IMR-90 (cell line): Measurements from ENCODE around the gene GABARAPL2. TPM values are rescaled to one million over a fixed set of nuclear protein-coding genes. Genes with fewer than 3 reads are reported as not detected.

Experiments
- ATAC-seq: fragments of 200-7000 bp; cut with Tn5 transposase; 2 replicates; pipeline ENCODE4 v1.9.1; 2020; ENCODE audit warnings: low read depth, mild to moderate bottlenecking, moderate library complexity
- BruUV-seq: library from RNA; stranded (reverse); fragments of 400-500 nt; replicated peaks from 2 replicates; lab custom pipeline; 2021; lab: Mats Ljungman, UMichigan
- CTCF ChIA-PET: fragments of 300-600 bp; formaldehyde crosslinking; extraction: SDS; loops from one replicate; lab custom pipeline; 2021; ENCODE audit warnings: antibody characterized with exemption; lab: Yijun Ruan, JAX
- POLR2A ChIA-PET: fragments of 300-600 bp; sonication (Branson Sonifier 250); formaldehyde crosslinking; loops from one replicate; lab custom pipeline; 2022; ENCODE audit warnings: antibody characterized with exemption; ENCODE audit not compliant: unreplicated experiment; lab: Charles Lee
- DNase-seq: peaks from one replicate; pipeline ENCODE4 v3.0.0; 2013
- H2AFZ ChIP-seq: replicated peaks from 2 replicates; pipeline ENCODE3; 2013; ENCODE audit warnings: low read length, mild to moderate bottlenecking; ENCODE audit not compliant: poor library complexity
- H2AK5ac ChIP-seq: 2 replicates; pipeline ENCODE4 v1.6.1; 2013; ENCODE audit warnings: low read depth, low read length, inconsistent platforms
- H2AK9ac ChIP-seq: replicated peaks from 2 replicates; pipeline ENCODE3; 2013; ENCODE audit warnings: mild to moderate bottlenecking, low read depth, low read length, moderate library complexity; ENCODE audit not compliant: poor library complexity
- H2BK120ac ChIP-seq: 2 replicates; pipeline ENCODE4 v1.6.1; 2013; ENCODE audit warnings: low read depth, low read length, inconsistent platforms
- H2BK15ac ChIP-seq: 3 replicates; pipeline ENCODE4 v1.6.1; 2013; ENCODE audit warnings: low read depth, low read length, inconsistent platforms
- H2BK20ac ChIP-seq: 2 replicates; pipeline ENCODE4 v1.6.1; 2013; ENCODE audit warnings: low read depth, mild to moderate bottlenecking, inconsistent platforms, low read length, moderate library complexity
- H2BK5ac ChIP-seq: 2 replicates; pipeline ENCODE4 v1.6.1; 2013; ENCODE audit warnings: mild to moderate bottlenecking, low read depth, low read length, inconsistent platforms; ENCODE audit not compliant: poor library complexity, severe bottlenecking
- H3K14ac ChIP-seq: replicated peaks from 2 replicates; pipeline ENCODE4 v1.6.1; 2013; ENCODE audit warnings: low read depth, low read length, inconsistent platforms
- H3K18ac ChIP-seq: 2 replicates; pipeline ENCODE4 v1.6.1; 2013; ENCODE audit warnings: low read depth, low read length, control low read depth
- H3K23ac ChIP-seq: 2 replicates; pipeline ENCODE4 v1.6.1; 2013; ENCODE audit warnings: low read depth, low read length, inconsistent platforms
- H3K27ac ChIP-seq: 2 replicates; pipeline ENCODE4 v1.5.1; 2013; ENCODE audit warnings: mild to moderate bottlenecking, control low read depth, low read length; ENCODE audit not compliant: insufficient read depth
- H3K27me3 ChIP-seq: 2 replicates; pipeline ENCODE4 v1.6.1; 2013; ENCODE audit warnings: low read length; ENCODE audit not compliant: control insufficient read depth, insufficient read depth
- H3K36me3 ChIP-seq: 2 replicates; pipeline ENCODE4 v1.6.1; 2013; ENCODE audit warnings: low read length, mixed read lengths; ENCODE audit not compliant: control insufficient read depth, insufficient read depth
- H3K4ac ChIP-seq: 2 replicates; pipeline ENCODE4 v1.6.1; 2013; ENCODE audit warnings: low read depth, low read length, inconsistent platforms
- H3K4me1 ChIP-seq: 2 replicates; pipeline ENCODE4 v1.6.1; 2013; ENCODE audit warnings: low read length, mixed read lengths; ENCODE audit not compliant: control insufficient read depth, insufficient read depth
- H3K4me2 ChIP-seq: 2 replicates; pipeline ENCODE4 v1.6.1; 2013; ENCODE audit warnings: low read depth, mild to moderate bottlenecking, control low read depth, low read length, moderate library complexity
- H3K4me3 ChIP-seq: 2 replicates; pipeline ENCODE4 v1.5.1; 2013; ENCODE audit warnings: low read depth, mild to moderate bottlenecking, control low read depth, low read length, moderate library complexity; ENCODE audit not compliant: insufficient read depth
- H3K56ac ChIP-seq: 2 replicates; pipeline ENCODE4 v1.6.1; 2013; ENCODE audit warnings: low read length, inconsistent platforms; ENCODE audit not compliant: insufficient read depth; ENCODE audit errors: extremely low read depth
- H3K79me1 ChIP-seq, 2 experiments: 2 replicates each; pipeline ENCODE4 v1.6.1; 2013; ENCODE audit warnings: low read length in 2 of 2, inconsistent platforms in 1 of 2, low read depth in 1 of 2
- H3K9ac ChIP-seq: 2 replicates; pipeline ENCODE4 v1.6.1; 2013; ENCODE audit warnings: low read depth, low read length, control low read depth
- H3K9me1 ChIP-seq: 2 replicates; pipeline ENCODE4 v1.6.1; 2013; ENCODE audit warnings: low read length, inconsistent platforms; ENCODE audit not compliant: insufficient read depth
- H3K9me3 ChIP-seq: 2 replicates; pipeline ENCODE4 v1.6.1; 2013; ENCODE audit warnings: low read length; ENCODE audit not compliant: control insufficient read depth, insufficient read depth
- H4K20me1 ChIP-seq: 2 replicates; pipeline ENCODE4 v1.6.1; 2013; ENCODE audit warnings: low read length, inconsistent platforms; ENCODE audit not compliant: insufficient read depth
- H4K5ac ChIP-seq: 2 replicates; pipeline ENCODE4 v1.6.1; 2013; ENCODE audit warnings: mild to moderate bottlenecking, low read depth, low read length, control low read depth
- H4K8ac ChIP-seq, 2 experiments: 2 replicates each; pipeline ENCODE4 v1.6.1; 2013; ENCODE audit warnings: low read depth in 2 of 2, low read length in 2 of 2, control low read depth in 1 of 2, inconsistent platforms in 1 of 2
- H4K91ac ChIP-seq: 2 replicates; pipeline ENCODE4 v1.6.1; 2013; ENCODE audit warnings: low read depth, low read length, inconsistent platforms; ENCODE audit not compliant: insufficient read depth
- BHLHE40 ChIP-seq: fragments of 150-350 bp; IDR thresholded peaks from 2 replicates; pipeline ENCODE4 v1.6.1; 2016; ENCODE audit warnings: mild to moderate bottlenecking, low read depth, low read length
- CEBPB ChIP-seq: IDR thresholded peaks from 2 replicates; pipeline ENCODE4 v1.6.1; 2012; ENCODE audit warnings: low read depth, low read length, improper control_type of control experiment
- CHD1 ChIP-seq: IDR thresholded peaks from 2 replicates; pipeline ENCODE4 v1.6.1; 2012; ENCODE audit warnings: low read depth, low read length, improper control_type of control experiment
- CTCF ChIP-seq: conservative IDR thresholded peaks from 2 replicates; pipeline ENCODE4 v1.5.1; 2012; ENCODE audit warnings: mild to moderate bottlenecking, low read depth, low read length, improper control_type of control experiment
- FOS ChIP-seq: fragments of 150-350 bp; IDR thresholded peaks from 2 replicates; pipeline ENCODE4 v1.6.1; 2016; ENCODE audit warnings: low read depth, low read length
- MAFK ChIP-seq: IDR thresholded peaks from 2 replicates; pipeline ENCODE4 v1.6.1; 2012; ENCODE audit warnings: low read depth, low read length, improper control_type of control experiment
- NFE2L2 ChIP-seq: fragments of 150-350 bp; IDR thresholded peaks from 2 replicates; pipeline ENCODE4 v1.6.1; 2016; ENCODE audit warnings: low read depth, mild to moderate bottlenecking, low read length
- POLR2A ChIP-seq: IDR thresholded peaks from 2 replicates; pipeline ENCODE4 v1.6.1; 2012; ENCODE audit warnings: mild to moderate bottlenecking, low read depth, low read length
- RCOR1 ChIP-seq: IDR thresholded peaks from 2 replicates; pipeline ENCODE4 v1.6.1; 2012; ENCODE audit warnings: mild to moderate bottlenecking, low read length, improper control_type of control experiment; ENCODE audit not compliant: insufficient replicate concordance
- SMC3 ChIP-seq: fragments of 150-350 bp; IDR thresholded peaks from 2 replicates; pipeline ENCODE4 v1.6.1; 2016; ENCODE audit warnings: low read depth, mild to moderate bottlenecking, antibody characterized with exemption, low read length, moderate library complexity
- WGBS, 2 experiments: methylation state at CpG; one replicate each; pipeline versions ENCODE4 v1.1.5 to v1.1.7; 2013; ENCODE audit warnings: missing lambda C conversion rate in 2 of 2; ENCODE audit not compliant: insufficient read length in 1 of 2; ENCODE audit errors: extremely low coverage in 2 of 2; 5-methylcytosine and 5-hydroxymethylcytosine counted together
- dilution Hi-C: fragments of 300-500 bp; cut with HindIII; formaldehyde crosslinking; loops from one replicate; pipeline ENCODE4 v1.14.3; 2018; ENCODE audit warnings: low sequenced_read_pairs; ENCODE audit not compliant: unreplicated experiment
- in situ Hi-C: fragments of 300-500 bp; cut with MboI; formaldehyde crosslinking; loops from 3 replicates; pipeline ENCODE4 v1.14.3; 2019; ENCODE audit warnings: low sequenced_read_pairs, inconsistent platforms, mixed read lengths
- intact Hi-C: fragments of 100-400 bp; cut with micrococcal nuclease; formaldehyde crosslinking; loops from 2 replicates; pipeline ENCODE4 v1.10.0; 2022
- polyA plus RNA-seq, 3 experiments: library from polyadenylated mRNA; depleted of rRNA; stranded (reverse); fragments of >200 nt; gene quantifications; 2 replicates each; pipeline ENCODE4 v1.2.3, GENCODE V29; 2012; ENCODE audit warnings: low replicate concordance in 1 of 3
- total RNA-seq: library from RNA; depleted of rRNA; stranded (reverse); fragments of >200 nt; gene quantifications from 2 replicates; pipeline ENCODE4 v1.2.3, GENCODE V29; 2012

The GABARAPL2 gene
- total and polyA plus RNA-seq, 2 of the 4 experiments (the other 2 are of a cell fraction) = 33.3 to 65.9 TPM

GRCh38 chr16:75622761-75623605 lies 56.8 kb downstream of the GABARAPL2 start, which contains the start of gene ADAT1 (continued):
- TF ChIP-seq CTCF (no peak), POLR2A (peak; percentile 77; the same call in 1 of the 2 replicates), SMC3 (no peak)

GRCh38 chr16:75624921-75625334 lies 58.7 kb downstream of the GABARAPL2 start:
- DNase-seq (peak; percentile 63), ATAC-seq (no peak)
- Histone ChIP-seq H3K4me1 (peaks cover 5% of the 10 kb centered on the region), H3K79me1 (peaks cover 13 to 23% of the 10 kb centered on the region in 2 experiments), H2BK120ac (no peak overlapping the region), H2BK5ac (no peak overlapping the region), H3K9me3 (no peaks in the 10 kb centered on the region), H3K9ac (no peak overlapping the region), H3K14ac (no peak overlapping the region), H4K91ac (no peak overlapping the region), H2BK15ac (no peak overlapping the region), H4K5ac (no peak overlapping the region), H3K18ac (no peak overlapping the region), H2AK5ac (no peak overlapping the region), H2BK20ac (no peak overlapping the region), H4K20me1 (no peaks in the 10 kb centered on the region), H3K4ac (no peak overlapping the region), H4K8ac (no peak overlapping the region), H3K56ac (no peak overlapping the region), H3K9me1 (no peaks in the 10 kb centered on the region), H3K36me3 (peaks cover 41% of the 10 kb centered on the region), H3K27me3 (no peaks in the 10 kb centered on the region), H3K23ac (no peak overlapping the region), H2AFZ (no peak overlapping the region), H3K4me2 (no peak overlapping the region), H3K4me3 (no peak overlapping the region), H3K27ac (no peak overlapping the region), H2AK9ac (no peak overlapping the region)
- in situ Hi-C loops = no loop called here
- peak; percentile 32; the same call in 1 of the 2 replicates for TF ChIP-seq FOS
- no peak for TF ChIP-seq POLR2A
- no peak for TF ChIP-seq BHLHE40
- no peak for TF ChIP-seq MAFK
- TF ChIP-seq CTCF = no peak
- no peak for TF ChIP-seq NFE2L2
- TF ChIP-seq CEBPB = peak; percentile 92
- TF ChIP-seq RCOR1 = no peak
- no peak for TF ChIP-seq CHD1
- ChIA-PET CTCF (no interaction called here), POLR2A (no interaction called here)
- intact Hi-C loops = loop anchor here (10.0 kb wide), 2 partner anchors 160 to 430 kb away; partner anchors contain the start of gene TMEM170A
- no TSS peak for BruUV-seq
- dilution Hi-C loops = no loop called here
- WGBS, 2 experiments = no CpG with 5 or more reads among the region's 4 CpGs
